K562 (cell line): ENCODE data around the gene DPP9. TPM values are rescaled to one million over a fixed set of nuclear protein-coding genes. Genes with fewer than 3 reads are reported as not detected.

Experiments used
- BHLHE40 ChIP-seq: IDR thresholded peaks from 2 replicates; pipeline ENCODE4 v1.6.1; 2011; ENCODE audit warnings: low read length, improper control_type of control experiment
- CC2D1A ChIP-seq: fragments of 450-650 bp; IDR thresholded peaks from 2 replicates; pipeline ENCODE4 v1.6.1; 2017; ENCODE audit warnings: mild to moderate bottlenecking
- ETV1 ChIP-seq: fragments of 450-650 bp; conservative IDR thresholded peaks from 2 replicates; pipeline ENCODE4 v1.6.1; 2016; ENCODE audit warnings: missing genetic modification characterization, control low read depth, low read depth, missing compliant biosample characterization
- FOXA3 ChIP-seq, 2 experiments: fragments of 450-650 bp in 1 of 2; sonication (generic) in 1 of 2; formaldehyde crosslinking; IDR thresholded peaks in 1 of 2; conservative IDR thresholded peaks in 1 of 2; 2 replicates each; pipeline versions ENCODE4 v1.4.0 to v1.8.0; 2020 to 2022; ENCODE audit warnings: mild to moderate bottlenecking in 2 of 2, missing genetic modification reagents in 1 of 2
- FOXK2 ChIP-seq, 2 experiments: fragments of 450-650 bp; IDR thresholded peaks in 1 of 2; conservative IDR thresholded peaks in 1 of 2; 2 replicates each; pipeline ENCODE4 v1.6.1; 2016; ENCODE audit warnings: low read depth in 2 of 2, mild to moderate bottlenecking in 1 of 2
- FOXP1 ChIP-seq: sonication (generic); formaldehyde crosslinking; IDR thresholded peaks from 2 replicates; pipeline ENCODE4 v1.8.0; 2022; ENCODE audit warnings: mild to moderate bottlenecking, missing genetic modification reagents
- GMEB1 ChIP-seq: fragments of 250-450 bp; sonication (Bioruptor Pico); IDR thresholded peaks from 2 replicates; pipeline ENCODE4 v1.4.0; 2020; ENCODE audit warnings: mild to moderate bottlenecking
- HIVEP1 ChIP-seq: fragments of 250-450 bp; sonication (Bioruptor Pico); IDR thresholded peaks from 2 replicates; pipeline ENCODE4 v1.4.0; 2020; ENCODE audit warnings: mild to moderate bottlenecking
- KLF1 ChIP-seq: fragments of 450-650 bp; IDR thresholded peaks from 2 replicates; pipeline ENCODE4 v1.6.1; 2016; ENCODE audit warnings: missing genetic modification characterization, missing compliant biosample characterization
- MBD2 ChIP-seq: sonication (generic); IDR thresholded peaks from 2 replicates; pipeline ENCODE4 v1.6.1; 2016; ENCODE audit warnings: low read depth, borderline replicate concordance
- PHF20 ChIP-seq: fragments of 450-650 bp; IDR thresholded peaks from 2 replicates; pipeline ENCODE4 v1.6.1; 2018; ENCODE audit not compliant: partially characterized antibody
- SMARCA5 ChIP-seq: fragments of 450-650 bp; IDR thresholded peaks from 2 replicates; pipeline ENCODE4 v1.6.1; 2016
- SNIP1 ChIP-seq: fragments of 450-650 bp; IDR thresholded peaks from 2 replicates; pipeline ENCODE4 v1.7.1; 2017; ENCODE audit warnings: low read depth, mild to moderate bottlenecking
- SRSF1 ChIP-seq: fragments of 200-400 bp; formaldehyde crosslinking; IDR thresholded peaks from 2 replicates; pipeline ENCODE4 v1.6.1; 2017; ENCODE audit warnings: mild to moderate bottlenecking, low read depth, low read length, moderate library complexity
- ZBTB49 ChIP-seq: sonication (generic); formaldehyde crosslinking; IDR thresholded peaks from 2 replicates; pipeline ENCODE4 v1.8.0; 2022; ENCODE audit warnings: missing genetic modification reagents, mild to moderate bottlenecking, borderline replicate concordance
- ZFP1 ChIP-seq: fragments of 450-650 bp; formaldehyde crosslinking; IDR thresholded peaks from 2 replicates; pipeline ENCODE4 v1.4.0; 2020; ENCODE audit warnings: mild to moderate bottlenecking, mixed read lengths
- ZMIZ1 ChIP-seq, 2 experiments: fragments of 150-350 bp in 1 of 2; IDR thresholded peaks; 2 replicates each; pipeline ENCODE4 v1.6.1; 2012 to 2016; ENCODE audit warnings: low read depth in 2 of 2, low read length in 2 of 2, mild to moderate bottlenecking in 1 of 2, moderate library complexity in 1 of 2
- ZNF143 ChIP-seq: sonication (generic); formaldehyde crosslinking; IDR thresholded peaks from 2 replicates; pipeline ENCODE4 v1.9.0; 2022; ENCODE audit warnings: mild to moderate bottlenecking, missing genetic modification reagents
- ZNF165 ChIP-seq: fragments of 250-450 bp; sonication (Bioruptor Pico); IDR thresholded peaks from 2 replicates; pipeline ENCODE4 v1.4.0; 2020; ENCODE audit warnings: borderline replicate concordance
- ZNF184 ChIP-seq: sonication (generic); formaldehyde crosslinking; IDR thresholded peaks from 2 replicates; pipeline ENCODE4 v1.5.0; 2020; ENCODE audit warnings: missing genetic modification reagents
- ZNF445 ChIP-seq: fragments of 250-450 bp; sonication (Bioruptor Pico); IDR thresholded peaks from 2 replicates; pipeline ENCODE4 v1.4.0; 2020; ENCODE audit warnings: low read depth, mild to moderate bottlenecking, moderate library complexity
- polyA plus RNA-seq, 8 experiments: library from polyadenylated mRNA; depleted of rRNA in 4 of 8; stranded (reverse) in 5 of 8; unstranded in 3 of 8; fragments of >200 nt; fragmentation: Nextera tagmentation in 2 of 8; fragmentation: Illumina TruSeq in 1 of 8; extraction: Ambion mirVana in 2 of 8; extraction: Trizol in 1 of 8; gene quantifications; 2 replicates each; pipeline versions ENCODE4 v1.2.1 to v1.2.3, GENCODE V29; 2011 to 2014; ENCODE audit warnings: inconsistent platforms in 1 of 8, missing spikeins in 1 of 8
- total RNA-seq, 7 experiments: library from RNA; depleted of rRNA in 6 of 7; stranded (reverse); fragments of >200 nt in 6 of 7; fragmentation: Illumina TruSeq in 2 of 7; extraction: Trizol in 2 of 7; gene quantifications; 2 replicates each; pipeline versions ENCODE4 v1.2.1 to v1.2.3, GENCODE V29; 2011 to 2021; ENCODE audit warnings: low replicate concordance in 1 of 7

Gene DPP9
- total and polyA plus RNA-seq, 9 of the 15 experiments (the other 6 are each of a cell fraction or from before 2014, with no cell fraction given) = 0.90 to 66.7 (median 24.5) TPM

GRCh38 chr19:4730740-4731171, 7.1 kb upstream of the DPP9 start (continued):
- TF ChIP-seq CC2D1A (peak; percentile 63; the same call in 1 of the 2 replicates), KLF1 (tag) (no peak), FOXP1 (CRISPR knock-in tag) (peak; percentile 35; the same call in 1 of the 2 replicates), ZBTB49 (CRISPR knock-in tag) (no peak), MBD2 (no peak), ZNF143 (CRISPR knock-in tag) (no peak), FOXA3 (CRISPR knock-in tag; conservative IDR thresholded peaks at IDR 0.05 in 1 of 2, IDR thresholded peaks at IDR 0.05 in 1 of 2) (no peak), ZNF184 (CRISPR knock-in tag) (no peak), GMEB1 (CRISPR knock-in tag) (no peak), ZFP1 (CRISPR knock-in tag) (no peak), BHLHE40 (no peak), ZNF165 (no peak), HIVEP1 (no peak), ZNF445 (CRISPR knock-in tag) (no peak), SRSF1 (no peak), PHF20 (peak; percentile 45), FOXK2 (conservative IDR thresholded peaks at IDR 0.05 in 1 of 2, IDR thresholded peaks at IDR 0.05 in 1 of 2; ENCODE audit: low read depth in 2 of 2) (no peak), ZMIZ1 (IDR thresholded peaks at IDR 0.05; ENCODE audit: low read depth in 2 of 2, low read length in 2 of 2) (no peak), SNIP1 (no peak), SMARCA5 (peak; percentile 100), ETV1 (tag) (peak; percentile 63; the same call in 1 of the 2 replicates)
